Activated T-cell treated with anti-CD3 and anti-CD28 coated beads, Interleukin-2, amount 50 U/mL, for 72 hours (primary cell): ENCODE data around the gene TENM3. TPM values are rescaled to one million over a fixed set of nuclear protein-coding genes. Genes with fewer than 3 reads are reported as not detected.

Experiments used
- ATAC-seq, 2 donors: fragments of 150-1000 bp; cut with Tn5 transposase; replicated peaks in 1 of 2; 2 replicates each; pipeline ENCODE4 v1.10.0; 2021; ENCODE audit warnings: moderate library complexity in 2 of 2, mild to moderate bottlenecking in 1 of 2
- DNase-seq, 2 donors: peaks; one replicate each; pipeline ENCODE4 v3.0.0; 2021 to 2022; ENCODE audit warnings: mixed read lengths in 1 of 2
- H3K27ac Mint-ChIP-seq: one replicate; pipeline ENCODE4 v1.8.0; 2022; ENCODE audit warnings: mild to moderate bottlenecking, moderate library complexity, mixed read lengths
- H3K27me3 Mint-ChIP-seq: one replicate; pipeline ENCODE4 v1.8.0; 2022; ENCODE audit warnings: low read depth, mixed read lengths
- H3K36me3 Mint-ChIP-seq, 2 donors: one replicate each; pipeline ENCODE4 v1.8.0; 2022; ENCODE audit warnings: mixed read lengths in 2 of 2, mild to moderate bottlenecking in 1 of 2; ENCODE audit not compliant: insufficient read depth in 2 of 2
- H3K4me1 Mint-ChIP-seq: one replicate; pipeline ENCODE4 v1.8.0; 2022; ENCODE audit warnings: low read depth, mixed read lengths
- H3K4me3 Mint-ChIP-seq, 2 donors: one replicate each; pipeline ENCODE4 v1.8.0; 2022; ENCODE audit warnings: mild to moderate bottlenecking in 2 of 2, mixed read lengths in 2 of 2, moderate library complexity in 2 of 2
- H3K9me3 Mint-ChIP-seq, 2 donors: one replicate each; pipeline ENCODE4 v1.8.0; 2022; ENCODE audit warnings: mixed read lengths in 2 of 2
- total RNA-seq, 2 donors: library from RNA; stranded (reverse); gene quantifications; one replicate each; pipeline ENCODE4 v1.2.3, GENCODE V29; 2022

The TENM3 gene
- total RNA-seq, 2 donors from 2014 or later = 0.12 TPM; not detected in 1

DNA sequence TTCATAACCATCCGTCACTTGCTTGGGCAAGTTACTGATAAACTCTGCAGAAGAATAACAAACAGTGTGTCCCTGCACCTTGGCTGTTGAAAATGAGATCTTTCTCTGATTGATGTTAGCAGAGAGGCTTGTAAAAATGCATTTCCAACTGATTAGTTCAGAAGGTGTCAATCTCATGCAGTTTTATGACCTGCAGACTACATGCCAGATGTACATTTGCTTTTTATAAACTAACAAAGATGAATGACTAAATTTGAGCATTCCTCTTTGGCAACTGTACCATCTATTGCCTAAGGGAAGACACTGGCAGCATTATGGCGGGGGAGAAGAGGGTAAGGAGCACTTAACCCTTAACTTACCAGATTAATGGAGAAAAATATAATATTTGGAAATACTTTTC lies 481.2 kb downstream of the TENM3 start:
- H3K27me3 Mint-ChIP-seq = no peaks in the 10 kb centered on the region
- no peak overlapping the region for H3K27ac Mint-ChIP-seq
- no peaks in the 10 kb centered on the region for H3K4me1 Mint-ChIP-seq
- no peaks in the 10 kb centered on the region for H3K9me3 Mint-ChIP-seq
- ATAC-seq (no peak), DNase-seq (no peak)
- no peak overlapping the region for H3K4me3 Mint-ChIP-seq
- H3K36me3 Mint-ChIP-seq = no peaks in the 10 kb centered on the region

DNA sequence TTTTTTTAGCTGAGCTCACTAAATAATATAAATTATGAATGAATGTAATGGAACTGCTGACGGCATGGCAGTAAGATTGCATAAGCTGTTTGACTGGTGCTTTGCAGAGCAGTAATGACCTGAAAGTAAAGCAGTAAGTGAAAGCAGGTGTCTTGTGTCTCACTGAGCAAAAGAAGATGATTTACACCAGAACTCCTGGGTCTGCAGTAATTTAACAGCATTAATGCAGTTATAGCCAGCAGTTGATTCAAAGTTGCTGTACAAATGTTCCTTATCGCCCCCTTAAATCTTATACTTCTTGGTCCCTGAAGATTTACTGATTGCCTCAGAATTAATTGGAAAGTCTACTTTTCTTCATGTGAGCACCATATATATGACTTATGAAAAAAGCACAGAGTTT lies 486.3 kb downstream of the TENM3 start:
- H3K4me1 Mint-ChIP-seq = no peaks in the 10 kb centered on the region
- H3K27me3 Mint-ChIP-seq = peaks cover 9% of the 10 kb centered on the region
- H3K4me3 Mint-ChIP-seq = no peak overlapping the region
- DNase-seq (no peak), ATAC-seq (no peak)
- H3K9me3 Mint-ChIP-seq = no peaks in the 10 kb centered on the region
- H3K27ac Mint-ChIP-seq = no peak overlapping the region
- no peaks in the 10 kb centered on the region for H3K36me3 Mint-ChIP-seq

DNA sequence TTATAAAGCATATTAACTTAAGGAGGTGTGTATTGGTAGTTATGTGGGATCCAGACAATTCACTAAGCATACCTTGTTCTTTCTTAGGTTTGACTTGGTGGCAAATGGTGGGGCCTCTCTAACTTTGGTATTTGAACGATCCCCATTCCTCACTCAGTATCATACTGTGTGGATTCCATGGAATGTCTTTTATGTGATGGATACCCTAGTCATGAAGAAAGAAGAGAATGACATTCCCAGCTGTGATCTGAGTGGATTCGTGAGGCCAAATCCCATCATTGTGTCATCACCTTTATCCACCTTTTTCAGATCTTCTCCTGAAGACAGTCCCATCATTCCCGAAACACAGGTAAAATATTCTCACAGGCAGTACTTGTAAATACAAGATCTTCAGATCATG lies 487.6 kb downstream of the TENM3 start:
- Mint-ChIP-seq H3K4me3 (no peak overlapping the region), H3K4me1 (no peaks in the 10 kb centered on the region), H3K27me3 (peaks cover 11% of the 10 kb centered on the region), H3K27ac (no peak overlapping the region), H3K36me3 (no peaks in the 10 kb centered on the region), H3K9me3 (no peaks in the 10 kb centered on the region)
- no peak for ATAC-seq
- DNase-seq = no peak

DNA sequence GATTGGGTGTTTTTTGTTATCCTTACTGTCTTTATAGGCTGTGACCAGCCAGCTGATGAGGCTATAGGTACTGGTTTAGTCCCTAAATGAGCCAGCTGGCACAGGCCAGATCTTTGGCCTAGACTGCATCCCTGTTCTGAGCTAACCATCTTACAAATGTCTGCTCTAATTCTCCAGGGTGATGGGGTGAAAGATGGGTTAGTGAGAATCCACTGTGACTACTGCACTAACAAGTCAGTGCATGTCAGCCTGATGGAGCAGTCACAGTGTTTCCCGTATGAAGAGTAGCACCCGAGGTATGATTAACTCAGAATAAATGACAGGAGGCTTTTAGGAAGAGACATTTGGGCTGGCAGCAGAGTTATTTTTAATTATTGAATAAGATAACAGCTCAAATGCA lies 493.0 kb downstream of the TENM3 start:
- H3K36me3 Mint-ChIP-seq = no peaks in the 10 kb centered on the region
- ATAC-seq (no peak), DNase-seq (no peak)
- H3K27me3 Mint-ChIP-seq = peaks cover 24% of the 10 kb centered on the region
- H3K27ac Mint-ChIP-seq = no peak overlapping the region
- no peaks in the 10 kb centered on the region for H3K4me1 Mint-ChIP-seq
- H3K4me3 Mint-ChIP-seq = no peak overlapping the region
- H3K9me3 Mint-ChIP-seq = no peaks in the 10 kb centered on the region

DNA sequence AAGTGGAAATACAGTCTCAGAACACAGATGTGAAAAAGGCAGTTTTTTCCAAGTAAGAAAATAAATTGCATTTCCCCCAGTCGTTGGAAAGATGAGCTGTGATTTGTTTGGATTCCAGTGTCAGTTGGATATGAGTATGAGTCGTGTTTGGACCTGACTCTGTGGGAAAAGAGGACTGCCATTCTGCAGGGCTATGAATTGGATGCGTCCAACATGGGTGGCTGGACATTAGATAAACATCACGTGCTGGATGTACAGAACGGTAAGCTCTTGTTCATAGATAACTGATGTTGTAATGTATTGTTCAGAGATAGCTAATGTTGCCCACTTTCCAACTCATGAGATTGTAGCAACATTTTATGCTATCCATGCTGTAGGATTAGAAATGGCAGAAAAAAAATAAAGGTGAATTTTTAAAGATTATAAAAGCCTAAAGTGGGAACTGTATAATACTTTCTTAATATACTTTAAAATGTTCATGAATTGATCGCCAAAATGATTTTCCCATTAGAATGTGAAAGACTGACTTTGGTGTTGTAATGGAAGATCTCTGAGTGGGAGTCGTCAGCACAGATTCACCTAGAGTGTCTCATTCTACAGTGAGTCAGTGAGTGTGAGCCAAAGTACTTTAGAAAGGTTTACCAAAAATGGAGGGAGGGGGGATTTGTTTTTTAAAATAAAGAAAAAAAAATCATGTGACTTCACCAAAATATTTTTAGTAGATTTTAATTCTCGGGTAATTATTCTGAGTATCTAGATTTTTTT lies 495.3 kb downstream of the TENM3 start:
- Mint-ChIP-seq H3K27ac (no peak overlapping the region), H3K4me1 (no peaks in the 10 kb centered on the region), H3K27me3 (peaks cover 24% of the 10 kb centered on the region), H3K9me3 (no peaks in the 10 kb centered on the region), H3K4me3 (no peak overlapping the region), H3K36me3 (no peaks in the 10 kb centered on the region)
- no peak for ATAC-seq
- DNase-seq = no peak

DNA sequence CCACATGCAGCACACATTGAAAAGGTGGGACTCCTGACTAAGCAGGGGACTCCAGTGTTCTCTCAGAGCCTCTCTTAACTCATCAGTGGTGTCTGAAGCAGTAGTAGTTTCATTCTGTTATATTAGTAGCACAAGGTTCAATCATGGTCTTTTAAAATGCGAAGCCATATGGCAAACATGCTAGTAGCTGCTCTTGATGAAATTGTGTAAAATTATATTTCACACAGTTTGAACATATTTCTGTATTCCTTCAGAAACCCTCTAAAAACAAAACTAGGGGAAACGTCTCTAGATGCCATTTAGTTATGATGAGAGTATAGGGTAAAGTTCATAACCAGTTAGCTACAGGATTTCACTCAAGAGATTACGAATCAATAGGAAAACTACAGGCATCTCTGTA lies 497.1 kb downstream of the TENM3 start:
- H3K36me3 Mint-ChIP-seq = no peaks in the 10 kb centered on the region
- no peak for DNase-seq
- H3K4me1 Mint-ChIP-seq = no peaks in the 10 kb centered on the region
- no peak for ATAC-seq
- no peak overlapping the region for H3K4me3 Mint-ChIP-seq
- no peaks in the 10 kb centered on the region for H3K9me3 Mint-ChIP-seq
- peaks cover 13% of the 10 kb centered on the region for H3K27me3 Mint-ChIP-seq
- H3K27ac Mint-ChIP-seq = no peak overlapping the region

DNA sequence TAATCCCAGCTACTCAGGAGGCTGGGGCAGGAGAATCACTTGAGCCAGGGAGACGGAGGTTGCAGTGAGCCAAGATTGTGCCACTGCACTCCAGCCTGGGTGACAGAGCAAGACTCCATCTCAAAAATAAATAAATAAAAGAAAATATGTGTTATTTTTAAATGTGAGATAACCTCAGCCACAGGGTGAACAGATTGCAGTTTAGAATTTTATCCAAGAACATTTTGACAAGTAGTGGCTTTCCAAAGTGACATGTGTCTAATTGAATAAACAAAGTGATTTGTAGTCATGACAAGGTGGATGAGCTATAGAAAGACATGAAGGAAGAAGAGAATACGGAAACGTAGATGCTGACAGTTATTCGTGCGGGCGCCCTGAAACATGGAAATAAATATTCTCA lies 497.9 kb downstream of the TENM3 start:
- Mint-ChIP-seq H3K9me3 (no peaks in the 10 kb centered on the region), H3K4me1 (no peaks in the 10 kb centered on the region), H3K27ac (no peak overlapping the region), H3K36me3 (no peaks in the 10 kb centered on the region), H3K27me3 (peaks cover 16% of the 10 kb centered on the region), H3K4me3 (no peak overlapping the region)
- ATAC-seq (no peak), DNase-seq (no peak)

DNA sequence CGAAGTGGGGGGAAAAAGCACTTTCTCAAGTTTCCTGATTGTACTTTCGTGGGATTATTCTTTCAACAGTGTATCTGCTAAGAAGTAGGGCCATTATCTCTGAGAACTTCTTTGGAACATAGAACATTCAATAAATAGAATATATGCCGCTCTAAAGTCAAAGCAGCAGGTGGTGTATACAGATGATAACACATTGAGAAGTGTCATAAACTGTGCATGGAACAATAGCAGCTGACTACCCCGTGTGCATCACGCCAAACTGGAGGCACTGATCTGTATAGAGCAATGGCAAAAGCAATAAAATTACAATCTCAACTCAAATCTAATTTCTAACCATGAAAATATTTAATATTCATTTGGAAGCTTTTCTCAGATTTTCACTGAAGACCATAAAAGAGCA lies 498.7 kb downstream of the TENM3 start:
- H3K36me3 Mint-ChIP-seq = no peaks in the 10 kb centered on the region
- no peaks in the 10 kb centered on the region for H3K4me1 Mint-ChIP-seq
- H3K9me3 Mint-ChIP-seq = no peaks in the 10 kb centered on the region
- H3K27ac Mint-ChIP-seq = no peak overlapping the region
- DNase-seq = no peak
- no peak for ATAC-seq
- no peak overlapping the region for H3K4me3 Mint-ChIP-seq
- H3K27me3 Mint-ChIP-seq = peaks cover 24% of the 10 kb centered on the region

DNA sequence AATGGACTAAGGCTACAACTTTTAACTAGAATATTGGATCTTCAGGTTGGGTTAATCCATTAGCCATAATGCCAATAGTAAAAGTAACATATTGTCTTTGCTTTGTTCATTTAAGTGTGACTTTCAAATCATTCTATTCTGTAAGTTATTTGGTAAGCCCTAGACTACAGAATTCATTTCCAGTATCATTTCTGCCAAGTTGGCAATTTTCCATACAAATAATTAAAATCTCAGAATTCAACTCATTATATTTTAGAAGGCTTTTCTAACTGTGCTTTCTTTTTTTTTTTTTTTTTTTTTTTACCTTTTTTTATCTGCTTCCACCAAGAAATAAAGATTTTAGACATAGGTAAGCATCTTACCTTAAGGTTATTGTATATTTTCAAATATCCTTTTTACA lies 500.6 kb downstream of the TENM3 start:
- no peak for ATAC-seq

DNA sequence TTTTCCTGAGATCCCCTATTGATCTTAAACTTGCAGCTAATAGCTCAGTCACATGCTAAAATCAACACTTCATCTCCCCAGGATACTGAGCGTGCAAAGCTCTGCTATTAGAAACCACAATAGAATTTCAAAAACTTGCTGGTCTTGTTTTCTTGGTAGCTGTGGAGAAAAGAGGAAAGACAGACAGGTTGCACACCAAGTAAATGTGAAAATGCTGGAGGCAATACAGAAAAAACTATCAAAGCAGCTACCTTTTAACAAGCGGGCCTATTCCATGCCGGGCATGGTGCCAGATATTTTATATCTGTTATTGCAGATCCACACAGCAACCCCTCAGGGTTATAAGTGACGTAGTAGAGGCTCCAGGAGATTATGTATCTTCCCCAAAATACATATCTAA lies 502.0 kb downstream of the TENM3 start:
- H3K4me1 Mint-ChIP-seq = no peaks in the 10 kb centered on the region
- no peak overlapping the region for H3K27ac Mint-ChIP-seq
- no peaks in the 10 kb centered on the region for H3K9me3 Mint-ChIP-seq
- no peaks in the 10 kb centered on the region for H3K36me3 Mint-ChIP-seq
- peaks cover 11% of the 10 kb centered on the region for H3K27me3 Mint-ChIP-seq
- no peak overlapping the region for H3K4me3 Mint-ChIP-seq
- ATAC-seq (no peak), DNase-seq (no peak)

More for the DNA sequence above, 500.6 kb downstream of the TENM3 start:
- Mint-ChIP-seq H3K27ac (no peak overlapping the region), H3K4me1 (no peaks in the 10 kb centered on the region), H3K4me3 (no peak overlapping the region), H3K9me3 (no peaks in the 10 kb centered on the region), H3K27me3 (peaks cover 17% of the 10 kb centered on the region), H3K36me3 (no peaks in the 10 kb centered on the region)
- DNase-seq = no peak

DNA sequence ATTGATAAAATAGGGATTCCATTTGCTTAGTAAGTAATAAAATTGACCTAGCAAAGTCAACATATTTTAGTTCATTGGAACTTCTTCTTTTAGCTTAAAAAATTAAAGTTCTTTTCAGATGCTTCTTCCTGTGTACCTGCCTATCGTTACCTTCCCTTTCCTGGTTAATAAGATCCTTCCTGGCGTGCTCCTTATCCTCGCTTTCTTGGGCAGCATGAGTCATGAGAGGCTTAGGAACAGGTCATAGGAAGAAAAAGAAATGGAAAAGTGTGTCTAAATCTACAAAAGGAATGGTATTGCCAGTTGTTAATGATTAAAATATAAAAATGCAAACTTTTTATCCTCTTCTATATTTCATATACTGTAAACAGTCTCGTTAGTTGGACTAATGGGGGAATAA lies 503.7 kb downstream of the TENM3 start:
- ATAC-seq (no peak), DNase-seq (no peak)
- Mint-ChIP-seq H3K27ac (no peak overlapping the region), H3K27me3 (peaks cover 11% of the 10 kb centered on the region), H3K4me1 (no peaks in the 10 kb centered on the region), H3K9me3 (no peaks in the 10 kb centered on the region), H3K36me3 (no peaks in the 10 kb centered on the region), H3K4me3 (no peak overlapping the region)

DNA sequence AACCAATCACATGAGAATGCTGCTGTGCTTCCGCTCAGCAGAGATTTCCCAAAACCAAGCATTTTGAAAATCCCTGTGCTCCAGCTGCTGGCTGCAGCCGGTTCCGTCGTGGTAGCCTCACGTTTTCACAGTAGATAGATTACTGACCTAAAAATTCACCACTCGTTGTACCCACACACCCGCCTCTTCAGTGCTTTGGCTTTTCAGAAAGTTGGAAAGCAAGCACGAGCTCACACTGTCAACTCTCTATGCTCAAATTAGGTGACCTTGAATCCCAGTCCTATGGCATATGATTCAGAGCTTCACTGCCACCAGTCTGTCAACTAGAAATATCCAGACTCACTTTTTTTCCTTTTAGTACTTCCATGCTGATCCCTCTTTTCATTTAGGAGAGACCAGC lies 505.1 kb downstream of the TENM3 start:
- ATAC-seq (no peak), DNase-seq (no peak)
- no peaks in the 10 kb centered on the region for H3K4me1 Mint-ChIP-seq
- no peak overlapping the region for H3K4me3 Mint-ChIP-seq
- peaks cover 11% of the 10 kb centered on the region for H3K27me3 Mint-ChIP-seq
- H3K36me3 Mint-ChIP-seq = no peaks in the 10 kb centered on the region
- no peak overlapping the region for H3K27ac Mint-ChIP-seq
- no peaks in the 10 kb centered on the region for H3K9me3 Mint-ChIP-seq

DNA sequence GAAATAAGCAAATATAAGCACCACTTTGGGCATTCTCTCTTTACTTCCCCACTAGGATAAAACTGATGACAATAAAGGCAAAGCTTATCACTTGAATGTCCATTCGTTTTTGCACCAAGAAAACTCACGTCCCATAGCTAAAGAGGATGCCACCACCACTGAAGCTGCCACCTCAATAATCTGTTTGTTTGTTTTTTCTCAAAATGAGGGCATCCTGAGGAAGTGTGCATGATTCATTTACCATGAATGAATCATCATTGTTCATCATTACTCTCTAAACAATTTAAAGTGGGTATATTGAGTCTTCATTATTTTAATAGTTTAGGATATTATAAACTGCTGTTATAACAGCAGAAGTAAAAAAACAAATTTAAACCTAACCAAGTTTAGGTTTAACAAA lies 505.7 kb downstream of the TENM3 start:
- Mint-ChIP-seq H3K4me3 (no peak overlapping the region), H3K4me1 (no peaks in the 10 kb centered on the region), H3K36me3 (no peaks in the 10 kb centered on the region), H3K27ac (no peak overlapping the region), H3K9me3 (no peaks in the 10 kb centered on the region), H3K27me3 (peaks cover 11% of the 10 kb centered on the region)
- no peak for DNase-seq
- ATAC-seq = no peak

DNA sequence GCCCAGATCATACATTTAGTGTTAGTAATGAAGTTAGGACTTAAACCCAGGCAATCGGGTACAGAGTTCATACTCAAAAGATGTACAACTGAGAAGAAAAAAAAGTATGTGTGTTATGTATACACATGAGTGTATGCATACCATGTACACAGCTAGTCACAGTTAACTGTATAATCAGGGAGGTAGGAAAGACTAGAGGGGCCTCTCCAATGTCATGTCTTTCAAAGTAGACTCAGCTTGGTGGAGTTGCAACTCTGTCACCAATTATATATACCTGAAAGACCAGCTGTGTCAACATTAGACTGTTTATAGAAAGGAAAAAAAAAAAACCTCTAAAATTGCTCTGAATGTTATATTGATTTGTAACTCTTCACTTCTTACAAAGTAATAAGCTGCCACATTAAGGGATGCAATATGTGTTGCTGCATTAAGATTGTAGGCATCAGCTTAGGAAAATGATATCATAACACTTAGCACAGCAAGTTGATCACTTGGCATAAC lies 506.5 kb downstream of the TENM3 start:
- no peak overlapping the region for H3K27ac Mint-ChIP-seq
- DNase-seq (no peak), ATAC-seq (no peak)
- no peaks in the 10 kb centered on the region for H3K9me3 Mint-ChIP-seq
- peaks cover 11% of the 10 kb centered on the region for H3K27me3 Mint-ChIP-seq
- no peaks in the 10 kb centered on the region for H3K36me3 Mint-ChIP-seq
- no peaks in the 10 kb centered on the region for H3K4me1 Mint-ChIP-seq
- no peak overlapping the region for H3K4me3 Mint-ChIP-seq
